Measurements from ENCODE around the gene GTF2H1. TPM values are rescaled to one million over a fixed set of nuclear protein-coding genes. Genes with fewer than 3 reads are reported as not detected.

GTF2H1 gene
- total and polyA plus RNA-seq, 9 of the 15 experiments (the other 6 are each of a cell fraction or from before 2014, with no cell fraction given), result 56.9 to 126 (median 92.1) TPM

GRCh38 chr11:18321969-18322711 is at the start of gene GTF2H1, which contains the start of gene HPS5 (continued):
- TF ChIP-seq ZNF274 (IDR thresholded peaks at IDR 0.05; ENCODE audit: borderline replicate concordance, low read depth, low read length) (no peak), MTA3 (IDR thresholded peaks at IDR 0.05; ENCODE audit: borderline replicate concordance) (peak; percentile 92; the same call in 1 of the 2 replicates), PRPF4 (IDR thresholded peaks at IDR 0.05; ENCODE audit: insufficient read depth, low read depth, low read length, poor library complexity, severe bottlenecking) (no peak), ATF7 (IDR thresholded peaks at IDR 0.05) (peak; percentile 99), ZNF282 (CRISPR knock-in tag; IDR thresholded peaks at IDR 0.05) (no peak), TAF1 (IDR thresholded peaks at IDR 0.05; ENCODE audit: control insufficient read depth, extremely low read depth, insufficient read depth, low read length, severe bottlenecking) (peak; percentile 89), POLR2G (IDR thresholded peaks at IDR 0.05; ENCODE audit: low read depth, low read length) (peak; percentile 85), C11orf30 (IDR thresholded peaks at IDR 0.05; ENCODE audit: low read depth) (peak; percentile 96), KHSRP (IDR thresholded peaks at IDR 0.05) (peak; percentile 79), ZNF518B (CRISPR knock-in tag; IDR thresholded peaks at IDR 0.05) (no peak), HLTF (IDR thresholded peaks at IDR 0.05) (no peak), SP2 (IDR thresholded peaks at IDR 0.05; ENCODE audit: extremely low read depth, low read depth, low read length, poor library complexity, severe bottlenecking) (no peak), POLR3A (IDR thresholded peaks at IDR 0.05; ENCODE audit: borderline replicate concordance, extremely low read depth, insufficient read depth, insufficient read length) (no peak), RBM39 (optimal IDR thresholded peaks at IDR 0.05; ENCODE audit: low read depth, low read length) (no peak), FOXK1 (CRISPR knock-in tag; IDR thresholded peaks at IDR 0.05; ENCODE audit: borderline replicate concordance) (no peak), ZNF766 (CRISPR knock-in tag; conservative IDR thresholded peaks at IDR 0.05) (peak; percentile 63; the same call in 1 of the 2 replicates), NFYB (IDR thresholded peaks at IDR 0.05; ENCODE audit: extremely low read depth, insufficient read length) (no peak), HNRNPLL (IDR thresholded peaks at IDR 0.05; ENCODE audit: low read depth, low read length, poor library complexity, severe bottlenecking) (peak; percentile 91), AFF4 (CRISPR knock-in tag; IDR thresholded peaks at IDR 0.05) (peak; percentile 91; the same call in 1 of the 2 replicates), ZNF23 (CRISPR knock-in tag; IDR thresholded peaks at IDR 0.05) (no peak), TARDBP (IDR thresholded peaks at IDR 0.05) (0 out of 2 replicates have a peak, but pooled peaks have one; percentile 27), ZC3H8 (IDR thresholded peaks at IDR 0.05) (no peak)

Measured in K562 (cell line).